Lung (tissue), 12 donors: Measurements from ENCODE around the gene NDUFAF7. TPM values are rescaled to one million over a fixed set of nuclear protein-coding genes. Genes with fewer than 3 reads are reported as not detected.
"Not testable (repeated sequence)": the region's sequence is repeated elsewhere in the genome, so short reads cannot be mapped to it uniquely, and the experiment has no call there.

ENCODE experiments used
- ATAC-seq: fragments of 200-7000 bp; cut with Tn5 transposase; one replicate; pipeline ENCODE4 v1.9.1; 2020; ENCODE audit warnings: moderate number of reproducible peaks; ENCODE audit not compliant: insufficient read depth, low FRiP score
- DNase-seq, 3 donors: peaks; one replicate each; pipeline ENCODE4 v3.0.0-alpha.2; 2013 to 2017
- H3K27ac ChIP-seq, 2 donors: one replicate each; pipeline ENCODE4 v1.5.1; 2013; ENCODE audit warnings: mild to moderate bottlenecking in 2 of 2, moderate library complexity in 2 of 2, control low read depth in 1 of 2, inconsistent platforms in 1 of 2, low read depth in 1 of 2, low read length in 1 of 2
- H3K27me3 ChIP-seq, 3 donors: one replicate each; pipeline ENCODE4 v1.5.1; 2013; ENCODE audit warnings: low read length in 2 of 3; ENCODE audit not compliant: control insufficient read depth in 3 of 3, insufficient read depth in 3 of 3
- H3K36me3 ChIP-seq, 4 donors: one replicate each; pipeline ENCODE4 v1.5.1; 2013; ENCODE audit warnings: low read length in 4 of 4, mild to moderate bottlenecking in 1 of 4, moderate library complexity in 1 of 4; ENCODE audit not compliant: control insufficient read depth in 4 of 4, insufficient read depth in 4 of 4
- H3K4me1 ChIP-seq, 5 donors: one replicate each; pipeline ENCODE4 v1.5.1; 2013; ENCODE audit warnings: low read length in 5 of 5, mild to moderate bottlenecking in 2 of 5, moderate library complexity in 1 of 5; ENCODE audit not compliant: control insufficient read depth in 5 of 5, insufficient read depth in 5 of 5
- H3K4me3 ChIP-seq: one replicate; pipeline ENCODE4 v1.5.1; 2013; ENCODE audit warnings: mild to moderate bottlenecking, control low read depth, moderate library complexity
- H3K9ac ChIP-seq, 2 donors: one replicate each; pipeline ENCODE4 v1.5.1; 2013; ENCODE audit warnings: low read length in 2 of 2, control low read depth in 1 of 2; ENCODE audit not compliant: insufficient read depth in 1 of 2
- H3K9me3 ChIP-seq, 4 donors: one replicate each; pipeline ENCODE4 v1.5.1; 2013; ENCODE audit warnings: low read length in 3 of 4, mild to moderate bottlenecking in 1 of 4, moderate library complexity in 1 of 4; ENCODE audit not compliant: control insufficient read depth in 4 of 4, insufficient read depth in 3 of 4
- CTCF ChIP-seq: IDR thresholded peaks from 2 replicates; pipeline ENCODE4 v1.5.1; 2012; ENCODE audit warnings: mild to moderate bottlenecking; ENCODE audit errors: control extremely low read depth, extremely low read depth
- WGBS, 2 donors: extraction: QIAGEN DNeasy Blood & Tissue Kit; methylation state at CpG; one replicate each; pipeline ENCODE4 v1.1.7; 2013; 5-methylcytosine and 5-hydroxymethylcytosine counted together
- polyA plus RNA-seq, 2 donors: library from polyadenylated mRNA; stranded (reverse); fragments of 200-250 nt; gene quantifications; one replicate each; pipeline ENCODE4 v1.2.1, GENCODE V29; 2013
- total RNA-seq, 2 donors: library from RNA; depleted of rRNA in 1 of 2; stranded (reverse); fragments of >200 nt in 1 of 2; gene quantifications; one replicate each; pipeline ENCODE4 v1.2.1, GENCODE V29; 2014 to 2021
- donor health status: control.
- donor health status: control.
- donor health status: Bipolar disorder and iron deficiency.
- donor health status: healthy.
- donor health status: DM: yes; HTN: yes; CAD: no.

Gene NDUFAF7
- total and polyA plus RNA-seq, 4 donors: 9.2 to 25.3 (median 14.7) TPM

GRCh38 chr2:37198681-37199065 is 32.8 kb upstream of the NDUFAF7 start:
- Histone ChIP-seq H3K4me1 (peaks cover 0 to 5% (median 0%) of the 10 kb centered on the region in 5 donors), H3K36me3 (peaks cover 3 to 25% (median 12%) of the 10 kb centered on the region in 4 donors), H3K4me3 (no peak overlapping the region), H3K27me3 (no peaks in the 10 kb centered on the region), H3K9ac (no peak overlapping the region), H3K9me3 (peaks cover 0 to 3% (median 3%) of the 10 kb centered on the region in 4 donors), H3K27ac (no peak overlapping the region)
- ATAC-seq (no peak), DNase-seq (no peak)
- TF ChIP-seq CTCF: no peak
- 87 to 88% methylated on average over 8 of the region's 8 CpGs for WGBS, 2 donors

- Histone ChIP-seq H3K36me3 (peaks cover 7 to 48% (median 27%) of the 10 kb centered on the region in 4 donors), H3K27me3 (no peaks in the 10 kb centered on the region), H3K27ac (no peak overlapping the region), H3K4me3 (no peak overlapping the region), H3K4me1 (peaks cover 0 to 5% (median 0%) of the 10 kb centered on the region in 5 donors), H3K9me3 (peaks cover 0 to 10% (median 7%) of the 10 kb centered on the region in 4 donors), H3K9ac (no peak overlapping the region)
- no peak for TF ChIP-seq CTCF
- DNase-seq: no peak
- WGBS, 2 donors: 68 to 87% methylated on average over 1 of the region's 1 CpG
- ATAC-seq: no peak
These were observed 30.2 kb upstream of the NDUFAF7 start for GRCh38 chr2:37201208-37201607.

- peaks cover 0 to 10% (median 7%) of the 10 kb centered on the region in 4 donors for H3K9me3 ChIP-seq
- 48 to 76% methylated on average over 1 of the region's 1 CpG for WGBS, 2 donors
- H3K36me3 ChIP-seq: peaks cover 7 to 54% (median 31%) of the 10 kb centered on the region in 4 donors
- TF ChIP-seq CTCF: no peak
- DNase-seq (no peak), ATAC-seq (no peak)
- no peak overlapping the region for H3K4me3 ChIP-seq
- no peak overlapping the region for H3K9ac ChIP-seq
- no peak overlapping the region for H3K27ac ChIP-seq
- peaks cover 0 to 5% (median 0%) of the 10 kb centered on the region in 5 donors for H3K4me1 ChIP-seq
- no peaks in the 10 kb centered on the region for H3K27me3 ChIP-seq
These were observed 29.7 kb upstream of the NDUFAF7 start for GRCh38 chr2:37201766-37202165.

GRCh38 chr2:37203708-37204107 is 27.8 kb upstream of the NDUFAF7 start:
- ATAC-seq: no peak
- peaks cover 12 to 73% (median 37%) of the 10 kb centered on the region in 4 donors for H3K36me3 ChIP-seq
- no peak for TF ChIP-seq CTCF

GRCh38 chr2:37205071-37205661 is 26.3 kb upstream of the NDUFAF7 start:
- not testable (repeated sequence) for H3K4me1 ChIP-seq, H3K27ac ChIP-seq, H3K4me3 ChIP-seq, H3K27me3 ChIP-seq, DNase-seq, ATAC-seq, H3K9ac ChIP-seq
- H3K9me3 ChIP-seq: peaks cover 1 to 13% (median 6%) of the 10 kb centered on the region in 4 donors
- peaks cover 15 to 87% (median 46%) of the 10 kb centered on the region in 4 donors for H3K36me3 ChIP-seq
- WGBS, 2 donors: 83 to 85% methylated on average over 8 of the region's 8 CpGs

More at GRCh38 chr2:37203708-37204107, 27.8 kb upstream of the NDUFAF7 start:
- Histone ChIP-seq H3K9me3 (peaks cover 1 to 13% (median 6%) of the 10 kb centered on the region in 4 donors), H3K4me1 (peaks cover 0 to 3% (median 0%) of the 10 kb centered on the region in 5 donors), H3K4me3 (no peak overlapping the region), H3K9ac (no peak overlapping the region), H3K27me3 (no peaks in the 10 kb centered on the region), H3K27ac (no peak overlapping the region)
- 92 to 95% methylated on average over 2 of the region's 2 CpGs for WGBS, 2 donors
- DNase-seq: no peak
